Spleen (tissue), 11 donors: ENCODE results near the gene MGAT4C. TPM values are rescaled to one million over a fixed set of nuclear protein-coding genes. Genes with fewer than 3 reads are reported as not detected.

Experiments
- DNase-seq: peaks from one replicate; pipeline ENCODE4 v3.0.0-alpha.2; 2020
- H3K27ac ChIP-seq, 8 donors: fragments of 200-600 bp; sonication (generic) in 7 of 8; 1 replicate in 4 of 8; 2 replicates in 4 of 8; pipeline versions ENCODE4 v1.5.0 to v1.8.0; 2016 to 2021; ENCODE audit warnings: inconsistent platforms in 4 of 8, mild to moderate bottlenecking in 4 of 8, moderate library complexity in 1 of 8
- H3K27me3 ChIP-seq, 7 donors: fragments of 200-600 bp; sonication (generic) in 6 of 7; replicated peaks in 1 of 7; 1 replicate in 4 of 7; 2 replicates in 3 of 7; pipeline versions ENCODE4 v1.5.0 to v1.8.0; 2016 to 2021; ENCODE audit warnings: inconsistent platforms in 3 of 7, mild to moderate bottlenecking in 1 of 7
- H3K36me3 ChIP-seq, 6 donors: fragments of 200-600 bp; sonication (generic) in 5 of 6; 1 replicate in 4 of 6; 2 replicates in 2 of 6; pipeline versions ENCODE4 v1.5.0 to v1.8.0; 2016 to 2021; ENCODE audit warnings: inconsistent platforms in 2 of 6
- H3K4me1 ChIP-seq, 6 donors: fragments of 200-600 bp; sonication (generic) in 5 of 6; 1 replicate in 3 of 6; 2 replicates in 3 of 6; pipeline versions ENCODE4 v1.5.0 to v1.8.0; 2016 to 2021; ENCODE audit warnings: inconsistent platforms in 3 of 6
- H3K4me3 ChIP-seq, 8 donors: fragments of 200-600 bp; sonication (generic) in 7 of 8; 1 replicate in 4 of 8; 2 replicates in 4 of 8; pipeline versions ENCODE4 v1.5.0 to v1.8.0; 2016 to 2021; ENCODE audit warnings: inconsistent platforms in 4 of 8, mild to moderate bottlenecking in 4 of 8, moderate library complexity in 2 of 8
- H3K9me3 ChIP-seq, 8 donors: fragments of 200-600 bp; sonication (generic) in 7 of 8; 1 replicate in 4 of 8; 2 replicates in 4 of 8; pipeline versions ENCODE4 v1.5.0 to v1.8.0; 2016 to 2021; ENCODE audit warnings: inconsistent platforms in 4 of 8
- POLR2A ChIP-seq, 3 donors: fragments of 450-650 bp; IDR thresholded peaks; one replicate each; pipeline ENCODE4 v1.5.1; 2017; ENCODE audit warnings: antibody characterized with exemption in 3 of 3, mild to moderate bottlenecking in 1 of 3
- POLR2AphosphoS5 ChIP-seq, 3 donors: sonication (generic); formaldehyde crosslinking; IDR thresholded peaks; one replicate each; pipeline ENCODE4 v1.5.1; 2017; ENCODE audit warnings: antibody characterized with exemption in 3 of 3
- WGBS, 5 donors: extraction: QIAGEN DNeasy Blood & Tissue Kit in 3 of 5; methylation state at CpG; one replicate each; pipeline versions ENCODE4 v1.1.5 to v1.1.7; 2013 to 2018; 5-methylcytosine and 5-hydroxymethylcytosine counted together
- intact Hi-C: fragments of 100-400 bp; cut with DNase I; formaldehyde crosslinking; loops from one replicate; pipeline ENCODE4 v1.15.0; 2023; ENCODE audit warnings: low total_unique reads
- polyA plus RNA-seq, 3 donors: library from polyadenylated mRNA; stranded (reverse); fragments of 200-250 nt; gene quantifications; one replicate each; pipeline ENCODE4 v1.2.1, GENCODE V29; 2013
- total RNA-seq, 7 donors: library from RNA; depleted of rRNA in 3 of 7; stranded (reverse); fragments of >200 nt in 3 of 7; fragmentation: NEBNext Ultra II Directional in 4 of 7; extraction: Animal tissue kit (Norgen Biotek cat#: 25700) in 4 of 7; gene quantifications; one replicate each; pipeline versions ENCODE4 v1.1.0 to v1.2.1, GENCODE V29; 2016 to 2021
- TF ChIP-seq, protein P1 (sequence below), 11 experiments: fragments of 200-600 bp in 7 of 11; fragments of 450-650 bp in 4 of 11; sonication (generic) in 4 of 11; IDR thresholded peaks in 8 of 11; conservative IDR thresholded peaks in 3 of 11; 1 replicate in 7 of 11; 2 replicates in 4 of 11; pipeline versions ENCODE4 v1.4.0 to v1.8.0; 2016 to 2021; ENCODE audit warnings: antibody characterized with exemption in 11 of 11, inconsistent platforms in 4 of 11, mild to moderate bottlenecking in 1 of 11
- donor health status: healthy with polysubstance abuse.
- donor health status: DM: no; HTN: no; CAD: no; lungs with moderate emphysema.
- donor health status: DM: no; HTN: no; CAD: no.
- donor health status: Bipolar disorder and iron deficiency.
- donor health status: healthy.
- donor health status: DM: no; HTN: no; CAD: no.
- donor health status: DM: yes; HTN: yes; CAD: no.

The MGAT4C gene
- total and polyA plus RNA-seq, 10 donors, result 0.03 TPM; not detected in 9

DNA sequence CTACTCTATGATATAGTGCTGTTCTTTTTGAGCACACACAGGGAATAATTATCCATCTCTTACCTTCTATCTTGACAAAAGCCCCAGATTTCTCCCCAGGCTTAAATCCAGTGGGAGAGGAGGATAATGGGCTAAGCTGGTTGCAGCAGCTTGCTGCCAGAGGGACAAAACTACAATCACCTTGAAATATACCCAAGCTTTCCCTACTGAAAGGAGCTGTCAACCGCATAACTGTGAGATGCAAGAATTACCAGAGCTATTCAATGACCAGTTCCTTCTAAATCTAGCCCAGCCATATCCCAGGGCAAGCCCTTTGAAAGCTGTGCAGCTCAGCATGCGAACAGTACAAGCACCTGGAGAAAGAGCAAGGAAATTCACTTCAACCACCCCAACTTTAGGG lies 943 bp upstream of the MGAT4C start:
- Histone ChIP-seq H3K27ac (no peak overlapping the region), H3K9me3 (no peaks in the 10 kb centered on the region), H3K27me3 (no peaks in the 10 kb centered on the region), H3K4me3 (no peak overlapping the region), H3K4me1 (no peaks in the 10 kb centered on the region), H3K36me3 (no peaks in the 10 kb centered on the region)
- no peak for TF ChIP-seq POLR2AphosphoS5 (IDR thresholded peaks at IDR 0.05)
- TF ChIP-seq, protein P1, sequence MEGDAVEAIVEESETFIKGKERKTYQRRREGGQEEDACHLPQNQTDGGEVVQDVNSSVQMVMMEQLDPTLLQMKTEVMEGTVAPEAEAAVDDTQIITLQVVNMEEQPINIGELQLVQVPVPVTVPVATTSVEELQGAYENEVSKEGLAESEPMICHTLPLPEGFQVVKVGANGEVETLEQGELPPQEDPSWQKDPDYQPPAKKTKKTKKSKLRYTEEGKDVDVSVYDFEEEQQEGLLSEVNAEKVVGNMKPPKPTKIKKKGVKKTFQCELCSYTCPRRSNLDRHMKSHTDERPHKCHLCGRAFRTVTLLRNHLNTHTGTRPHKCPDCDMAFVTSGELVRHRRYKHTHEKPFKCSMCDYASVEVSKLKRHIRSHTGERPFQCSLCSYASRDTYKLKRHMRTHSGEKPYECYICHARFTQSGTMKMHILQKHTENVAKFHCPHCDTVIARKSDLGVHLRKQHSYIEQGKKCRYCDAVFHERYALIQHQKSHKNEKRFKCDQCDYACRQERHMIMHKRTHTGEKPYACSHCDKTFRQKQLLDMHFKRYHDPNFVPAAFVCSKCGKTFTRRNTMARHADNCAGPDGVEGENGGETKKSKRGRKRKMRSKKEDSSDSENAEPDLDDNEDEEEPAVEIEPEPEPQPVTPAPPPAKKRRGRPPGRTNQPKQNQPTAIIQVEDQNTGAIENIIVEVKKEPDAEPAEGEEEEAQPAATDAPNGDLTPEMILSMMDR (IDR thresholded peaks at IDR 0.05 in 8 of 11, conservative IDR thresholded peaks at IDR 0.05 in 3 of 11), result no peak
- no peak for TF ChIP-seq POLR2A (IDR thresholded peaks at IDR 0.05)
- 59 to 65% (median 62%) methylated on average over 2 of the region's 2 CpGs for WGBS, 5 donors
- DNase-seq, result no peak
- intact Hi-C loops, result no loop called here

DNA sequence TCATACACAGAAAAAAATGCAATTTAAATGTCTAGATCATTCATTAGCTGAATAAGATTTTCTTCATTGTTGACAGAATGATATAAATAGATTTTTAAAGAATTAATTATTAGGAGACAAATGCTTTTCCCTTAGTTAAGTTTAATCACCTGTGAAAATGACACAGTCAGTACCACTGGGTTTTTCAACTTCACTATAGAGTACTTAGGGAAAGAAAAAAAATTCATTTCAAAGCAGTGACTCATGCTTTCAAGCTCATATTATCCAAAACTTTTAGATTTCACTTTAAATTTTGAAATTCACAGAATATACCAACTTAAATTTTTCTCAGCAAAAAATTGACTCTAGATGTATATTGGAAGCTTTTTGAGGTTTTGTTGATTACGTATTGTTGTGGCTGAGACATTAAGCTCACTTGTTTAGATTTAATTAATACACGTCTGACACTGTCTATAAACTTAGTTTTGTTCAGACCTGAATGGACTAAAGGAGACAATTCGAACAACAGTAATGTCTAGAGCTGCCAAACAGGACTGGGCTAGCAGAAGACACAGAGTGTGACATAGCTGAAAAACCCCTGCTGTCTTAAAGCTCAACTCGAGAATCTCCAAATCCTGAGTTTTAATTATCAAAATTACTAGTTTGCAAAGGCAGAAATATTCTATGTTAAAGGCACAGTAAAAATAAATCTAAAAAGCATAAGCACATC lies 1.6 kb downstream of the MGAT4C start:
- no peak for DNase-seq
- H3K4me3 ChIP-seq, result no peak overlapping the region
- H3K36me3 ChIP-seq, result no peaks in the 10 kb centered on the region
- 44 to 66% (median 61%) methylated on average over 4 of the region's 4 CpGs for WGBS, 5 donors
- TF ChIP-seq POLR2AphosphoS5 (IDR thresholded peaks at IDR 0.05) (no peak), POLR2A (IDR thresholded peaks at IDR 0.05) (no peak)
- TF ChIP-seq, protein P1 (IDR thresholded peaks at IDR 0.05 in 8 of 11, conservative IDR thresholded peaks at IDR 0.05 in 3 of 11), result no peak
- H3K9me3 ChIP-seq, result no peaks in the 10 kb centered on the region
- intact Hi-C loops, result no loop called here
- no peaks in the 10 kb centered on the region for H3K4me1 ChIP-seq
- H3K27me3 ChIP-seq, result no peaks in the 10 kb centered on the region
- no peak overlapping the region for H3K27ac ChIP-seq

DNA sequence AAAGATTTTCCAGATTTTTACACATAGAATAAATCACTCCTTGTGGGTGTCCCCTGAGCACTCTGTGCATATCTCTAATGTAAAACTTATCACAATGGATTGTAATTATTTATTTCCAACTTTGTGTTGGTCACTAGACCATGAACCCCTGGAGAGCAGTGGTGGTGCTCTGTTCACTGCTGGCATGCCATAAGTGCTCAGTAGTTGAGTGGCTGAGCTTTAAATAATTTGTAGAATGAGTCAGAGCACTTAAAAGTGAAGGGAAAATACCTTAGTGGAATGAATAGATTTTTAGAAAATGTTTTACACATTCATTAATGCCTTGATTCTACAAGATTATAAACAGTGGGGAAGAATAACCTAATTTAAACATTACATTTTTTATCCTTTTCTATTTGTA lies 6.3 kb downstream of the MGAT4C start:
- no peak for DNase-seq
- Histone ChIP-seq H3K27ac (no peak overlapping the region), H3K36me3 (no peaks in the 10 kb centered on the region), H3K27me3 (no peaks in the 10 kb centered on the region), H3K9me3 (no peaks in the 10 kb centered on the region), H3K4me3 (no peak overlapping the region), H3K4me1 (no peaks in the 10 kb centered on the region)
- TF ChIP-seq, protein P1 (IDR thresholded peaks at IDR 0.05 in 8 of 11, conservative IDR thresholded peaks at IDR 0.05 in 3 of 11), result no peak
- no peak for TF ChIP-seq POLR2A (IDR thresholded peaks at IDR 0.05)
- TF ChIP-seq POLR2AphosphoS5 (IDR thresholded peaks at IDR 0.05), result no peak
- intact Hi-C loops, result no loop called here

DNA sequence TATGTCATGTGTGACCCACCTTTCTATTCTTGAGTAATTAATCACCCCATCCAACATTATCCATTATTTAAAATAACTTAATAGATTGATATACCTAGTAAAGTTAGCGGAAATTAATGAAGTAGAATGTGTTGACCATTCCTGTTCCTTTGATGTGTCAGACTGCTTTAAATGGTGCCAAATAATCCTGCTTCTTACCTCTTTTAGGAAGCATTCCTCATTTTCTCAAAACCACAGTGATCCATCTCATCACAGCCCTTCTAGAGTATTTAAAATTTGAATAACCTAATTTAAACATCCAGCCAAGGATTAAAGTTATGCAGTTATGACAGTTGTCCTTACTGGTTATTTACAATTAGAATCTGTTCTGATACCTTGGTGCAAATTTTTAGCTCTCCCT lies 6.9 kb downstream of the MGAT4C start:
- intact Hi-C loops, result no loop called here
- no peak overlapping the region for H3K4me3 ChIP-seq
- H3K27ac ChIP-seq, result no peak overlapping the region
- no peaks in the 10 kb centered on the region for H3K36me3 ChIP-seq
- 84 to 95% (median 93%) methylated on average over 1 of the region's 1 CpG for WGBS, 5 donors
- TF ChIP-seq POLR2A (IDR thresholded peaks at IDR 0.05) (no peak), POLR2AphosphoS5 (IDR thresholded peaks at IDR 0.05) (no peak)
- TF ChIP-seq, protein P1 (IDR thresholded peaks at IDR 0.05 in 8 of 11, conservative IDR thresholded peaks at IDR 0.05 in 3 of 11), result no peak
- DNase-seq, result no peak
- no peaks in the 10 kb centered on the region for H3K4me1 ChIP-seq
- no peaks in the 10 kb centered on the region for H3K27me3 ChIP-seq
- no peaks in the 10 kb centered on the region for H3K9me3 ChIP-seq
